HG03039 (cell line): ENCODE measurements around the gene CCDC144A.
A peak's percentile ranks its signal among the peaks of the same experiment; 100 is the strongest.
"Not testable (repeated sequence)": the region's sequence is repeated elsewhere in the genome, so short reads cannot be mapped to it uniquely, and the experiment has no call there.

Source experiments
- ATAC-seq: cut with Tn5 transposase; IDR thresholded peaks from one replicate; pipeline ENCODE4 v1.9.1; 2021; ENCODE audit warnings: mild to moderate bottlenecking, moderate library complexity; ENCODE audit not compliant: unreplicated experiment

Gene CCDC144A

GRCh38 chr17:16689731-16690281 is at the start of gene CCDC144A:
Gene CCDC144A, plus strand, starts transcription at chr17:16690241. Its CDS starts 160 bp downstream, at chr17:16690401.
- ATAC-seq: not testable (repeated sequence)

- ATAC-seq: no peak
Measured at GRCh38 chr17:16649585-16649984, 40.5 kb upstream of the CCDC144A start.

GRCh38 chr17:16652252-16652651 is 37.8 kb upstream of the CCDC144A start:
- ATAC-seq: no peak

- no peak for ATAC-seq
Measured at GRCh38 chr17:16652847-16653366, 37.1 kb upstream of the CCDC144A start.

- ATAC-seq: peak; percentile 88
Measured at GRCh38 chr17:16653367-16654041, 36.5 kb upstream of the CCDC144A start, which contains the start of gene ZNF624. Gene ZNF624, minus strand, starts transcription at chr17:16653850.

GRCh38 chr17:16661217-16661616 is 28.8 kb upstream of the CCDC144A start:
- no peak for ATAC-seq

- no peak for ATAC-seq
Measured at GRCh38 chr17:16662936-16663335, 27.1 kb upstream of the CCDC144A start.

GRCh38 chr17:16666553-16666906 is 23.5 kb upstream of the CCDC144A start:
- ATAC-seq: not testable (repeated sequence)

GRCh38 chr17:16666907-16667636 is 23.0 kb upstream of the CCDC144A start:
- not testable (repeated sequence) for ATAC-seq

GRCh38 chr17:16676676-16677268 is 13.3 kb upstream of the CCDC144A start:
- no peak for ATAC-seq

GRCh38 chr17:16683290-16684138 is 6.5 kb upstream of the CCDC144A start:
- not testable (repeated sequence) for ATAC-seq

GRCh38 chr17:16686019-16686418 is 4.0 kb upstream of the CCDC144A start:
- not testable (repeated sequence) for ATAC-seq

- not testable (repeated sequence) for ATAC-seq
Measured at GRCh38 chr17:16687151-16687550, 2.9 kb upstream of the CCDC144A start.

GRCh38 chr17:16690447-16690846 is 406 bp downstream of the CCDC144A start:
- not testable (repeated sequence) for ATAC-seq

- not testable (repeated sequence) for ATAC-seq
Measured at GRCh38 chr17:16697603-16698002, 7.6 kb downstream of the CCDC144A start.

GRCh38 chr17:16745492-16746203 is 55.6 kb downstream of the CCDC144A start:
- not testable (repeated sequence) for ATAC-seq

GRCh38 chr17:16746571-16746970 is 56.5 kb downstream of the CCDC144A start:
- ATAC-seq: not testable (repeated sequence)

GRCh38 chr17:16750515-16750914 is 60.5 kb downstream of the CCDC144A start:
- ATAC-seq: not testable (repeated sequence)

- not testable (repeated sequence) for ATAC-seq
Measured at GRCh38 chr17:16751224-16751923, 61.3 kb downstream of the CCDC144A start.
